ENCODE measurements around the gene FAM180B.

Gene FAM180B

GRCh38 chr11:47586098-47586855 lies at the start of gene FAM180B:
FAM180B (plus strand) TSS chr11:47586678; CDS start chr11:47586769, 91 bp downstream.
- TF ChIP-seq MAX (IDR thresholded peaks at IDR 0.05; ENCODE audit: low read depth, low read length) (no peak), MYC (IDR thresholded peaks at IDR 0.05; ENCODE audit: low read depth, low read length) (no peak), CTCF (IDR thresholded peaks at IDR 0.05; ENCODE audit: low read depth, low read length) (no peak), POLR2A (IDR thresholded peaks at IDR 0.05; ENCODE audit: extremely low read depth, insufficient read length) (no peak)
- H3K4me3 ChIP-seq (ENCODE audit: low read depth, low read length): peak within 1 kb of the TSS; percentile 88

GRCh38 chr11:47536915-47537314 lies 49.6 kb upstream of the FAM180B start:
- DNase-seq (ENCODE audit: low read depth): no peak
- H3K4me3 ChIP-seq (ENCODE audit: low read depth, low read length): no peak overlapping the region
- TF ChIP-seq POLR2A (IDR thresholded peaks at IDR 0.05; ENCODE audit: extremely low read depth, insufficient read length) (no peak), MAX (IDR thresholded peaks at IDR 0.05; ENCODE audit: low read depth, low read length) (no peak), MYC (IDR thresholded peaks at IDR 0.05; ENCODE audit: low read depth, low read length) (no peak), CTCF (IDR thresholded peaks at IDR 0.05; ENCODE audit: low read depth, low read length) (no peak)

More at GRCh38 chr11:47586098-47586855, at the start of gene FAM180B:
- DNase-seq (ENCODE audit: low read depth): peak; percentile 37

GRCh38 chr11:47538741-47539565 lies 47.5 kb upstream of the FAM180B start:
- no peak for DNase-seq (ENCODE audit: low read depth)
- TF ChIP-seq CTCF (IDR thresholded peaks at IDR 0.05; ENCODE audit: low read depth, low read length) (no peak), MYC (IDR thresholded peaks at IDR 0.05; ENCODE audit: low read depth, low read length) (no peak), MAX (IDR thresholded peaks at IDR 0.05; ENCODE audit: low read depth, low read length) (no peak)
- no peak overlapping the region for H3K4me3 ChIP-seq (ENCODE audit: low read depth, low read length)

- no peak overlapping the region for H3K4me3 ChIP-seq (ENCODE audit: low read depth, low read length)
- TF ChIP-seq CTCF (IDR thresholded peaks at IDR 0.05; ENCODE audit: low read depth, low read length) (no peak), POLR2A (IDR thresholded peaks at IDR 0.05; ENCODE audit: extremely low read depth, insufficient read length) (no peak), MYC (IDR thresholded peaks at IDR 0.05; ENCODE audit: low read depth, low read length) (no peak), MAX (IDR thresholded peaks at IDR 0.05; ENCODE audit: low read depth, low read length) (no peak)
- no peak for DNase-seq (ENCODE audit: low read depth)
Measured at GRCh38 chr11:47539681-47540039, 46.8 kb upstream of the FAM180B start.

GRCh38 chr11:47541070-47541469 lies 45.4 kb upstream of the FAM180B start:
- no peak for DNase-seq (ENCODE audit: low read depth)
- TF ChIP-seq MAX (IDR thresholded peaks at IDR 0.05; ENCODE audit: low read depth, low read length) (no peak), MYC (IDR thresholded peaks at IDR 0.05; ENCODE audit: low read depth, low read length) (no peak), POLR2A (IDR thresholded peaks at IDR 0.05; ENCODE audit: extremely low read depth, insufficient read length) (no peak), CTCF (IDR thresholded peaks at IDR 0.05; ENCODE audit: low read depth, low read length) (no peak)
- H3K4me3 ChIP-seq (ENCODE audit: low read depth, low read length): no peak overlapping the region
